Loucy (cell line): Measurements from ENCODE around the gene DDB1.

Source experiments
- H2AFZ ChIP-seq: fragments of 200-600 bp; sonication (generic); 2 replicates; pipeline ENCODE4 v1.6.0; 2016; ENCODE audit warnings: antibody characterized with exemption, mild to moderate bottlenecking, low read length, moderate library complexity
- H3F3A ChIP-seq: fragments of 200-600 bp; 2 replicates; pipeline ENCODE4 v1.6.0; 2016; ENCODE audit warnings: antibody characterized with exemption, low read depth, mild to moderate bottlenecking
- H3K27me3 ChIP-seq: fragments of 200-600 bp; sonication (generic); 2 replicates; pipeline ENCODE4 v1.6.1; 2014; ENCODE audit warnings: low read length, mild to moderate bottlenecking; ENCODE audit not compliant: insufficient read depth, poor library complexity, severe bottlenecking
- H3K36me3 ChIP-seq: fragments of 200-600 bp; sonication (generic); 2 replicates; pipeline ENCODE4 v1.6.1; 2016; ENCODE audit warnings: low read length; ENCODE audit not compliant: insufficient read depth
- H3K4me1 ChIP-seq: fragments of 200-600 bp; sonication (generic); 2 replicates; pipeline ENCODE4 v1.5.1; 2014; ENCODE audit warnings: low read length, mild to moderate bottlenecking; ENCODE audit not compliant: insufficient read depth, poor library complexity, severe bottlenecking
- H3K4me2 ChIP-seq: fragments of 200-600 bp; sonication (generic); 2 replicates; pipeline ENCODE4 v1.6.0; 2014; ENCODE audit warnings: antibody characterized with exemption, low read length, low read depth, mild to moderate bottlenecking; ENCODE audit not compliant: poor library complexity, severe bottlenecking
- H3K4me3 ChIP-seq: fragments of 200-600 bp; sonication (generic); 2 replicates; pipeline ENCODE4 v1.5.1; 2014; ENCODE audit warnings: low read length, mild to moderate bottlenecking, mixed read lengths; ENCODE audit not compliant: poor library complexity, severe bottlenecking
- H3K79me2 ChIP-seq: fragments of 200-600 bp; sonication (generic); 2 replicates; pipeline ENCODE4 v1.6.1; 2014; ENCODE audit warnings: low read length; ENCODE audit not compliant: insufficient read depth
- H3K9ac ChIP-seq: fragments of 200-600 bp; sonication (generic); 2 replicates; pipeline ENCODE4 v1.6.0; 2014; ENCODE audit warnings: mild to moderate bottlenecking, low read depth, low read length, moderate library complexity; ENCODE audit not compliant: poor library complexity, severe bottlenecking
- H3K9me2 ChIP-seq: fragments of 200-600 bp; sonication (generic); replicated peaks from 2 replicates; pipeline ENCODE4 v1.6.1; 2016; ENCODE audit warnings: low read depth, low read length, mixed read lengths
- H3K9me3 ChIP-seq: fragments of 200-600 bp; sonication (generic); 2 replicates; pipeline ENCODE4 v1.6.1; 2014; ENCODE audit warnings: mild to moderate bottlenecking, antibody characterized with exemption, low read length, low read depth; ENCODE audit not compliant: insufficient read depth
- H4K20me1 ChIP-seq: fragments of 200-600 bp; sonication (generic); 2 replicates; pipeline ENCODE4 v1.6.0; 2014; ENCODE audit warnings: antibody characterized with exemption, low read length, mild to moderate bottlenecking; ENCODE audit not compliant: insufficient read depth, poor library complexity, severe bottlenecking
- CTCF ChIP-seq: fragments of 200-600 bp; sonication (generic); conservative IDR thresholded peaks from 2 replicates; pipeline ENCODE4 v1.5.1; 2014; ENCODE audit warnings: mild to moderate bottlenecking, antibody characterized with exemption, low read length
- EZH2phosphoT487 ChIP-seq: fragments of 200-600 bp; IDR thresholded peaks from 2 replicates; pipeline ENCODE4 v1.6.1; 2018; ENCODE audit warnings: antibody characterized with exemption, mild to moderate bottlenecking, moderate library complexity, borderline replicate concordance

DDB1 gene

GRCh38 chr11:61283613-61284012 lies 49.3 kb downstream of the DDB1 start:
- H3K36me3 ChIP-seq: no peaks in the 10 kb centered on the region
- TF ChIP-seq CTCF: no peak
- TF ChIP-seq EZH2phosphoT487: no peak
- H3K4me2 ChIP-seq: no peak overlapping the region
- no peaks in the 10 kb centered on the region for H3K9me3 ChIP-seq
- H4K20me1 ChIP-seq: no peaks in the 10 kb centered on the region
- no peaks in the 10 kb centered on the region for H3K4me1 ChIP-seq
- no peaks in the 10 kb centered on the region for H3K9me2 ChIP-seq
- no peaks in the 10 kb centered on the region for H3K27me3 ChIP-seq
- no peaks in the 10 kb centered on the region for H3K79me2 ChIP-seq
- H2AFZ ChIP-seq: no peak overlapping the region
- H3F3A ChIP-seq: no peaks in the 10 kb centered on the region
- no peak overlapping the region for H3K4me3 ChIP-seq
- H3K9ac ChIP-seq: no peak overlapping the region

- Histone ChIP-seq H3F3A (no peaks in the 10 kb centered on the region), H3K9ac (no peak overlapping the region), H3K4me3 (no peak overlapping the region), H3K79me2 (no peaks in the 10 kb centered on the region), H3K4me1 (no peaks in the 10 kb centered on the region), H3K9me2 (no peaks in the 10 kb centered on the region), H2AFZ (no peak overlapping the region), H3K27me3 (no peaks in the 10 kb centered on the region), H3K4me2 (no peak overlapping the region), H3K36me3 (no peaks in the 10 kb centered on the region), H4K20me1 (no peaks in the 10 kb centered on the region), H3K9me3 (no peaks in the 10 kb centered on the region)
- TF ChIP-seq CTCF: no peak
Measured at GRCh38 chr11:61281581-61282250, 51.2 kb downstream of the DDB1 start.

GRCh38 chr11:61280883-61281580 lies 51.9 kb downstream of the DDB1 start:
- Histone ChIP-seq H3K9me3 (no peaks in the 10 kb centered on the region), H3K9ac (no peak overlapping the region), H3K36me3 (no peaks in the 10 kb centered on the region), H3K9me2 (no peaks in the 10 kb centered on the region), H3K4me3 (no peak overlapping the region), H3K4me2 (no peak overlapping the region), H2AFZ (no peak overlapping the region), H3K4me1 (no peaks in the 10 kb centered on the region), H3K79me2 (no peaks in the 10 kb centered on the region), H3K27me3 (no peaks in the 10 kb centered on the region), H3F3A (no peaks in the 10 kb centered on the region), H4K20me1 (no peaks in the 10 kb centered on the region)
- TF ChIP-seq CTCF (no peak), EZH2phosphoT487 (no peak)
